OCI-LY3 (cell line): Measurements from ENCODE around the gene ZNF181.

Experiments
- CTCF ChIP-seq: fragments of 200-600, 300-600 bp; sonication (generic); IDR thresholded peaks from 2 replicates; pipeline ENCODE4 v1.5.1; 2014; ENCODE audit warnings: antibody characterized with exemption, low read length, low read depth
- EZH2phosphoT487 ChIP-seq: fragments of 200-600 bp; shearing (Covaris generic); IDR thresholded peaks from 2 replicates; pipeline ENCODE4 v1.6.1; 2018; ENCODE audit warnings: antibody characterized with exemption, mixed run types, low read depth

- no peak for TF ChIP-seq CTCF
- no peak for TF ChIP-seq EZH2phosphoT487
Observed at GRCh38 chr19:34686455-34686854, 47.6 kb upstream of the ZNF181 start.
